Neuronal stem cell (in vitro differentiated cells): ENCODE measurements around the gene KCNAB2.

Experiments used
- DNase-seq: peaks from one replicate; pipeline ENCODE4 v3.0.0-alpha.2; 2013; ENCODE audit warnings: low spot score
- H2AFZ ChIP-seq: one replicate; pipeline ENCODE4 v1.6.1; 2013; ENCODE audit warnings: mild to moderate bottlenecking, low read length, inconsistent platforms
- H2AK5ac ChIP-seq: 2 replicates; pipeline ENCODE4 v1.6.1; 2013; ENCODE audit warnings: low read depth, mild to moderate bottlenecking, inconsistent platforms, low read length, moderate library complexity, mixed read lengths
- H2BK120ac ChIP-seq: 2 replicates; pipeline ENCODE4 v1.6.1; 2013; ENCODE audit warnings: low read depth, mild to moderate bottlenecking, inconsistent platforms, low read length, moderate library complexity, mixed read lengths
- H2BK12ac ChIP-seq: one replicate; pipeline ENCODE4 v1.6.1; 2013; ENCODE audit warnings: low read length, inconsistent platforms
- H2BK15ac ChIP-seq: 2 replicates; pipeline ENCODE4 v1.6.1; 2013; ENCODE audit warnings: mild to moderate bottlenecking, low read length, inconsistent platforms, mixed read lengths
- H2BK5ac ChIP-seq: one replicate; pipeline ENCODE4 v1.6.1; 2013; ENCODE audit warnings: inconsistent platforms, mild to moderate bottlenecking, low read length, moderate library complexity
- H3K14ac ChIP-seq: one replicate; pipeline ENCODE4 v1.6.1; 2013; ENCODE audit warnings: low read length, inconsistent platforms
- H3K18ac ChIP-seq: 2 replicates; pipeline ENCODE4 v1.6.1; 2013; ENCODE audit warnings: low read length, inconsistent platforms
- H3K23ac ChIP-seq: 2 replicates; pipeline ENCODE4 v1.6.1; 2013; ENCODE audit warnings: low read depth, mild to moderate bottlenecking, mixed read lengths, low read length, inconsistent platforms; ENCODE audit not compliant: poor library complexity
- H3K27ac ChIP-seq: replicated peaks from 3 replicates; pipeline ENCODE4 v1.5.1; 2013; ENCODE audit warnings: low read length, inconsistent platforms
- H3K27me3 ChIP-seq, 3 experiments: 2 replicates each; pipeline ENCODE4 v1.6.1; 2013; ENCODE audit warnings: low read length in 3 of 3, mild to moderate bottlenecking in 2 of 3, inconsistent platforms in 1 of 3, low read depth in 1 of 3, mixed read lengths in 1 of 3, moderate library complexity in 1 of 3; ENCODE audit not compliant: control insufficient read depth in 3 of 3, insufficient read depth in 3 of 3
- H3K36me3 ChIP-seq, 2 donors: replicated peaks in 1 of 2; 2 replicates each; pipeline ENCODE4 v1.6.1; 2013; ENCODE audit warnings: low read length in 2 of 2; ENCODE audit not compliant: control insufficient read depth in 2 of 2, insufficient read depth in 2 of 2
- H3K4ac ChIP-seq: 2 replicates; pipeline ENCODE4 v1.6.1; 2013; ENCODE audit warnings: inconsistent platforms, mild to moderate bottlenecking, low read length, moderate library complexity
- H3K4me1 ChIP-seq, 2 donors: 1 replicate in 1 of 2; 2 replicates in 1 of 2; pipeline ENCODE4 v1.6.1; 2013; ENCODE audit warnings: low read length in 2 of 2, low read depth in 1 of 2; ENCODE audit not compliant: control insufficient read depth in 2 of 2, insufficient read depth in 1 of 2
- H3K4me2 ChIP-seq: one replicate; pipeline ENCODE4 v1.6.1; 2013; ENCODE audit warnings: mild to moderate bottlenecking, low read length, inconsistent platforms; ENCODE audit not compliant: insufficient read depth, poor library complexity, severe bottlenecking
- H3K4me3 ChIP-seq, 2 donors: 2 replicates each; pipeline ENCODE4 v1.5.1; 2013; ENCODE audit warnings: low read length in 2 of 2, mild to moderate bottlenecking in 2 of 2, inconsistent platforms in 1 of 2, moderate library complexity in 1 of 2
- H3K79me1 ChIP-seq: one replicate; pipeline ENCODE4 v1.6.1; 2013; ENCODE audit warnings: low read depth, mild to moderate bottlenecking, inconsistent platforms, low read length, moderate library complexity
- H3K9ac ChIP-seq: one replicate; pipeline ENCODE4 v1.6.1; 2013; ENCODE audit warnings: mild to moderate bottlenecking, low read depth, low read length, inconsistent platforms; ENCODE audit not compliant: poor library complexity
- H3K9me3 ChIP-seq, 2 donors: replicated peaks in 1 of 2; 2 replicates each; pipeline versions ENCODE3 to v1.6.1; 2013; ENCODE audit warnings: low read length in 2 of 2, mild to moderate bottlenecking in 2 of 2, inconsistent platforms in 1 of 2, low read depth in 1 of 2, mixed read lengths in 1 of 2, moderate library complexity in 1 of 2; ENCODE audit not compliant: control insufficient read depth in 2 of 2, insufficient read depth in 1 of 2
- H4K8ac ChIP-seq: one replicate; pipeline ENCODE4 v1.6.1; 2013; ENCODE audit warnings: low read depth, mild to moderate bottlenecking, inconsistent platforms, low read length, moderate library complexity
- H4K91ac ChIP-seq: one replicate; pipeline ENCODE4 v1.6.1; 2013; ENCODE audit warnings: low read length, low read depth, mild to moderate bottlenecking, inconsistent platforms; ENCODE audit not compliant: poor library complexity
- WGBS, 2 donors: extraction: QIAGEN DNeasy Blood & Tissue Kit; methylation state at CpG; one replicate each; pipeline ENCODE4 v1.1.7; 2013; ENCODE audit warnings: missing lambda C conversion rate in 2 of 2, mixed read lengths in 1 of 2; ENCODE audit not compliant: insufficient read length in 2 of 2, insufficient replicate concordance in 1 of 2; ENCODE audit errors: extremely low coverage in 2 of 2; 5-methylcytosine and 5-hydroxymethylcytosine counted together

KCNAB2 gene

GRCh38 chr1:6108476-6108875 lies 62.8 kb downstream of the KCNAB2 start:
- Histone ChIP-seq H2AFZ (no peak overlapping the region), H2BK15ac (no peak overlapping the region), H4K91ac (no peak overlapping the region), H4K8ac (no peak overlapping the region), H3K4me2 (no peak overlapping the region), H3K4me3 (no peak overlapping the region), H2BK5ac (no peak overlapping the region), H3K9ac (no peak overlapping the region), H3K9me3 (peaks cover 0 to 5% of the 10 kb centered on the region in 2 donors), H3K23ac (no peak overlapping the region), H3K4ac (no peak overlapping the region), H3K27me3 (peaks cover 0 to 12% (median 0%) of the 10 kb centered on the region in 3 experiments), H2AK5ac (no peak overlapping the region), H2BK120ac (no peak overlapping the region), H3K4me1 (no peaks in the 10 kb centered on the region), H3K79me1 (no peaks in the 10 kb centered on the region), H3K27ac (no peak overlapping the region), H2BK12ac (no peak overlapping the region), H3K14ac (no peak overlapping the region), H3K18ac (no peak overlapping the region), H3K36me3 (no peaks in the 10 kb centered on the region)
- WGBS, 2 donors: 100% methylated on average over 1 to 2 of the region's 2 CpGs
- no peak for DNase-seq

GRCh38 chr1:6108937-6109614 lies 63.4 kb downstream of the KCNAB2 start:
- no peak for DNase-seq
- Histone ChIP-seq H2BK15ac (peak overlapping the region; percentile 49), H3K79me1 (no peaks in the 10 kb centered on the region), H3K27me3 (peaks cover 0 to 6% (median 0%) of the 10 kb centered on the region in 3 experiments), H2AK5ac (peak overlapping the region; percentile 84), H3K4me3 (no peak overlapping the region), H3K9ac (no peak overlapping the region), H3K18ac (peak overlapping the region; percentile 83), H2BK5ac (no peak overlapping the region), H2BK120ac (no peak overlapping the region), H3K27ac (no peak overlapping the region), H4K91ac (no peak overlapping the region), H3K23ac (no peak overlapping the region), H3K36me3 (no peaks in the 10 kb centered on the region), H3K4me1 (no peaks in the 10 kb centered on the region), H3K4me2 (no peak overlapping the region), H2AFZ (no peak overlapping the region), H3K14ac (no peak overlapping the region), H2BK12ac (no peak overlapping the region), H3K9me3 (peaks cover 0 to 5% of the 10 kb centered on the region in 2 donors), H4K8ac (no peak overlapping the region), H3K4ac (no peak overlapping the region)
- WGBS, 2 donors: no CpG with 5 or more reads among the region's 15 CpGs

- no peak overlapping the region for H3K4me3 ChIP-seq
Observed at GRCh38 chr1:6109688-6110087, 64.0 kb downstream of the KCNAB2 start.

GRCh38 chr1:6110326-6110725 lies 64.6 kb downstream of the KCNAB2 start:
- H3K9ac ChIP-seq: no peak overlapping the region
- peak overlapping the region; percentile 65 for H3K23ac ChIP-seq
- no peak overlapping the region for H2BK15ac ChIP-seq
- H2BK120ac ChIP-seq: no peak overlapping the region
- no peak overlapping the region for H3K4me2 ChIP-seq
- H4K91ac ChIP-seq: no peak overlapping the region
- no peak overlapping the region for H2BK5ac ChIP-seq
- no peaks in the 10 kb centered on the region for H3K4me1 ChIP-seq
- H2AK5ac ChIP-seq: peak overlapping the region; percentile 1
- no peaks in the 10 kb centered on the region for H3K36me3 ChIP-seq
- no peak overlapping the region for H2BK12ac ChIP-seq
- no CpG with 5 or more reads among the region's 15 CpGs for WGBS, 2 donors
- H3K9me3 ChIP-seq: peaks cover 0 to 6% of the 10 kb centered on the region in 2 donors
- no peak overlapping the region for H2AFZ ChIP-seq
- H3K79me1 ChIP-seq: no peaks in the 10 kb centered on the region
- no peak for DNase-seq
- no peak overlapping the region for H3K4ac ChIP-seq
- H4K8ac ChIP-seq: no peak overlapping the region
- peak overlapping the region; percentile 71 for H3K14ac ChIP-seq
- no peak overlapping the region for H3K4me3 ChIP-seq
- H3K27ac ChIP-seq: no peak overlapping the region
- peaks cover 0 to 5% (median 0%) of the 10 kb centered on the region in 3 experiments for H3K27me3 ChIP-seq
- no peak overlapping the region for H3K18ac ChIP-seq

More at GRCh38 chr1:6109688-6110087, 64.0 kb downstream of the KCNAB2 start:
- no peak overlapping the region for H2BK15ac ChIP-seq
- H3K23ac ChIP-seq: peak overlapping the region; percentile 44
- no peaks in the 10 kb centered on the region for H3K4me1 ChIP-seq
- H3K18ac ChIP-seq: peak overlapping the region; percentile 70
- no peak overlapping the region for H2BK12ac ChIP-seq
- no peak overlapping the region for H3K4ac ChIP-seq
- H3K79me1 ChIP-seq: no peaks in the 10 kb centered on the region
- H3K9me3 ChIP-seq: peaks cover 0 to 5% of the 10 kb centered on the region in 2 donors
- no peak overlapping the region for H3K14ac ChIP-seq
- no CpG with 5 or more reads among the region's 24 CpGs for WGBS, 2 donors
- no peak overlapping the region for H2AFZ ChIP-seq
- H4K8ac ChIP-seq: no peak overlapping the region
- no peak overlapping the region for H4K91ac ChIP-seq
- no peak for DNase-seq
- H2BK120ac ChIP-seq: no peak overlapping the region
- H3K27ac ChIP-seq: no peak overlapping the region
- H3K27me3 ChIP-seq: peaks cover 0 to 4% (median 0%) of the 10 kb centered on the region in 3 experiments
- H3K36me3 ChIP-seq: no peaks in the 10 kb centered on the region
- H2AK5ac ChIP-seq: peak overlapping the region; percentile 56
- no peak overlapping the region for H2BK5ac ChIP-seq
- H3K4me2 ChIP-seq: no peak overlapping the region
- peak overlapping the region; percentile 70 for H3K9ac ChIP-seq
